ENCODE results near the gene CRPPA. TPM values are rescaled to one million over a fixed set of nuclear protein-coding genes. Genes with fewer than 3 reads are reported as not detected.

Gene CRPPA
- total RNA-seq (1 to 10 TPM in 7 of 9 donors, under 1 TPM in 2; 0.79 to 4.2 (median 3.3) TPM), polyA plus RNA-seq (1 to 10 TPM in 1 of 3 donors, under 1 TPM in 2; 0.57 to 3.1 (median 0.97) TPM)
- long read RNA-seq, donor 1, result 0 reads
- long read RNA-seq, donor 2, result 0 reads
- long read RNA-seq, donor 3, result 0 reads
- long read RNA-seq, donor 4, result 0 reads
- long read RNA-seq, donor 5, result 0 reads
- long read RNA-seq, donor 6, result 0 reads
- long read RNA-seq, donor 7, full-length matches to known transcripts, result 1 of 1 reads
- long read RNA-seq, donor 7, partial matches to known transcripts, result 0 of 1 reads
- long read RNA-seq, donor 7, other reads (novel, unspliced or antisense), result 0 of 1 reads
- long read RNA-seq, donor 8, result 0 reads
- long read RNA-seq, donor 9, result 0 reads
- long read RNA-seq, donor 10, result 0 reads

GRCh38 chr7:16421333-16422102 lies at the start of gene CRPPA:
Gene CRPPA (minus strand): TSS chr7:16421538. CDS start chr7:16421322, 216 bp downstream.
- WGBS, 4 donors, result 9 to 36% (median 12%) methylated on average over 10 to 50 of the region's 50 CpGs
- intact Hi-C loops (cut with DNase I), result no loop called here

GRCh38 chr7:16465469-16466361 lies 44.4 kb upstream of the CRPPA start, which contains the start of gene SOSTDC1:
Gene SOSTDC1 (minus strand): TSS chr7:16465738. CDS start chr7:16465668, 70 bp downstream.
- H3K4me1 ChIP-seq (replicated peaks in 1 of 2), result no peaks in the 10 kb centered on the region
- no peak for DNase-seq
- WGBS, 4 donors, result 21 to 33% (median 22%) methylated on average over 10 of the region's 10 CpGs
- intact Hi-C loops (cut with DNase I), result no loop called here
- H3K27ac ChIP-seq, result no peak within 1 kb of the TSS
- H3K4me3 ChIP-seq, result no peak within 1 kb of the TSS
- no peak for TF ChIP-seq POLR2A (IDR thresholded peaks at IDR 0.05)
- TF ChIP-seq CTCF (IDR thresholded peaks at IDR 0.05), result no peak
- no peaks in the 10 kb centered on the region for H3K27me3 ChIP-seq
- no peaks in the 10 kb centered on the region for H3K9me3 ChIP-seq (replicated peaks in 1 of 3)
- H3K36me3 ChIP-seq (replicated peaks in 1 of 2), result no peaks in the 10 kb centered on the region

More at GRCh38 chr7:16421333-16422102, at the start of gene CRPPA:
- Histone ChIP-seq H3K27ac (peak within 1 kb of the TSS; percentile 89 to 98 (median 98)), H3K9me3 (replicated peaks in 1 of 3) (no peaks in the 10 kb centered on the region), H3K36me3 (replicated peaks in 1 of 2) (no peaks in the 10 kb centered on the region), H3K4me1 (replicated peaks in 1 of 2) (peaks cover 9 to 17% of the 10 kb centered on the region in 2 donors), H3K27me3 (no peaks in the 10 kb centered on the region), H3K4me3 (peak within 1 kb of the TSS; percentile 25 to 78 (median 68))
- TF ChIP-seq CTCF (IDR thresholded peaks at IDR 0.05) (no peak), POLR2A (IDR thresholded peaks at IDR 0.05) (peak in 1 of 2 donors; percentile 35)
- peak; percentile 42 to 57 (median 45) for DNase-seq

- WGBS, 4 donors, result 59 to 66% (median 64%) methylated on average over 10 of the region's 10 CpGs
- Histone ChIP-seq H3K27ac (no peak overlapping the region), H3K4me3 (no peak overlapping the region), H3K36me3 (replicated peaks in 1 of 2) (no peaks in the 10 kb centered on the region), H3K9me3 (replicated peaks in 1 of 3) (no peaks in the 10 kb centered on the region), H3K4me1 (replicated peaks in 1 of 2) (no peaks in the 10 kb centered on the region), H3K27me3 (no peaks in the 10 kb centered on the region)
- no peak for TF ChIP-seq POLR2A (IDR thresholded peaks at IDR 0.05)
- TF ChIP-seq CTCF (IDR thresholded peaks at IDR 0.05), result no peak
- no peak for DNase-seq
- intact Hi-C loops (cut with DNase I), result no loop called here
Measured at GRCh38 chr7:16463949-16464715, 42.8 kb upstream of the CRPPA start.

Measured in adrenal gland (tissue), 19 donors.